ENCODE data around the gene OVOL2. TPM values are rescaled to one million over a fixed set of nuclear protein-coding genes. Genes with fewer than 3 reads are reported as not detected.

Gene OVOL2
- total and polyA plus RNA-seq, 10 donors, result not detected

- Histone ChIP-seq H3K27ac (no peak overlapping the region), H3K4me3 (no peak overlapping the region), H3K9me3 (peaks cover 0 to 6% (median 5%) of the 10 kb centered on the region in 8 donors), H3K27me3 (replicated peaks in 1 of 7) (peaks cover 0 to 41% (median 5%) of the 10 kb centered on the region in 7 donors), H3K4me1 (peaks cover 0 to 7% (median 0%) of the 10 kb centered on the region in 6 donors), H3K36me3 (no peaks in the 10 kb centered on the region)
- no peak for TF ChIP-seq CTCF (IDR thresholded peaks at IDR 0.05 in 8 of 11, conservative IDR thresholded peaks at IDR 0.05 in 3 of 11)
- no peak for TF ChIP-seq POLR2A (IDR thresholded peaks at IDR 0.05)
- TF ChIP-seq POLR2AphosphoS5 (IDR thresholded peaks at IDR 0.05), result no peak
- WGBS, 5 donors, result 51 to 66% (median 58%) methylated on average over 5 of the region's 5 CpGs
- intact Hi-C loops (cut with DNase I; ENCODE audit: low total_unique reads), result no loop called here
- no peak for DNase-seq
Observed at GRCh38 chr20:18048176-18048575, 9.5 kb downstream of the OVOL2 start.

DNA sequence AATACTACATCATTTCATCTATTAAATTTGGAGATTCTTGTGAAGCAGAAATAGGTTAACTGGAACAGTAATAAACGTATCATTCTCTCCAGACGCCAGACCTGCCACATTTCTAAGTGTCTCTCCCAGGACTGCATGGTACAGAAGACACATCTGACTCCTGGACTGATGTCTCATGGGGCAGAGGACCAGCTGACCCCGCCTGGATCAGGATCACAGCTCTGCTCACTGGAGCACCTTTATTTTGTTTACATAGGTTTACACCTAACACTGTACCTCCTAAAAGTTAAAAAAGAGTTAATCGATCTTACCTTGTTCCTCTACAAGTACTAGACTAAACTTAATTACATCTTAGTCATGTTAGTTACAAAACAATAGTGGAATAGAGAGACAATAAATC lies 11.2 kb downstream of the OVOL2 start:
- no peak for DNase-seq
- 75 to 88% (median 87%) methylated on average over 4 of the region's 4 CpGs for WGBS, 5 donors

GRCh38 chr20:18042229-18042628 lies 15.5 kb downstream of the OVOL2 start:
- no peaks in the 10 kb centered on the region for H3K4me1 ChIP-seq
- no peak overlapping the region for H3K4me3 ChIP-seq
- H3K27ac ChIP-seq, result no peak overlapping the region
- H3K36me3 ChIP-seq, result no peaks in the 10 kb centered on the region
- H3K9me3 ChIP-seq, result peaks cover 0 to 15% (median 10%) of the 10 kb centered on the region in 8 donors
- H3K27me3 ChIP-seq (replicated peaks in 1 of 7), result peaks cover 0 to 55% (median 0%) of the 10 kb centered on the region in 7 donors
- DNase-seq, result no peak
- WGBS, 5 donors, result 71 to 82% (median 76%) methylated on average over 9 of the region's 9 CpGs
- intact Hi-C loops (cut with DNase I; ENCODE audit: low total_unique reads), result no loop called here
- TF ChIP-seq POLR2A (IDR thresholded peaks at IDR 0.05), result no peak
- no peak for TF ChIP-seq POLR2AphosphoS5 (IDR thresholded peaks at IDR 0.05)
- TF ChIP-seq CTCF (IDR thresholded peaks at IDR 0.05 in 8 of 11, conservative IDR thresholded peaks at IDR 0.05 in 3 of 11), result no peak

More for the DNA sequence above, 11.2 kb downstream of the OVOL2 start:
- peaks cover 0 to 15% (median 10%) of the 10 kb centered on the region in 8 donors for H3K9me3 ChIP-seq
- no peak overlapping the region for H3K4me3 ChIP-seq
- H3K36me3 ChIP-seq, result no peaks in the 10 kb centered on the region
- TF ChIP-seq CTCF (IDR thresholded peaks at IDR 0.05 in 8 of 11, conservative IDR thresholded peaks at IDR 0.05 in 3 of 11) (no peak), POLR2A (IDR thresholded peaks at IDR 0.05) (no peak), POLR2AphosphoS5 (IDR thresholded peaks at IDR 0.05) (no peak)
- intact Hi-C loops (cut with DNase I; ENCODE audit: low total_unique reads), result no loop called here
- no peak overlapping the region for H3K27ac ChIP-seq
- H3K27me3 ChIP-seq (replicated peaks in 1 of 7), result peaks cover 0 to 38% (median 0%) of the 10 kb centered on the region in 7 donors
- peaks cover 0 to 7% (median 0%) of the 10 kb centered on the region in 6 donors for H3K4me1 ChIP-seq

DNA sequence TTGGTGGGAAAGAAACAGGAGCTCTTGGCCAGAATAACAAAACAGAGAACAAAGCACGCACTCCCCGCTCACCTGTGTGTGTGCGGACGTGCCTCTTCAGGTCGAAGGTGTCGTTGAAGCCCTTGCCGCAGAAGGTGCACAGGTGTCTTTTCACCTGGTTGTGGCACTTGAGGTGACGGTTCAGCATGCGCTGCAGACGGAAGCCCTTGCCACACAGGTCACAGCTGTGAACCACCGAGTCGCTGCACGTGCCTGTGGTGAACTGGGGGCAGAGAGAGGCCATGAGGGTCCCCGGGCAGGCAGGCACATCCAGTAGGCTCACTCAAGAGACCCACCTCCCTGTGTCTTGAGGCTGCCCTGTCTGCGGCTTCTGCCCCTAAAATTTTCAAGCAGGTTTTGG lies 16.3 kb downstream of the OVOL2 start:
- intact Hi-C loops (cut with DNase I; ENCODE audit: low total_unique reads), result no loop called here
- Histone ChIP-seq H3K4me3 (no peak overlapping the region), H3K36me3 (no peaks in the 10 kb centered on the region), H3K27ac (no peak overlapping the region), H3K27me3 (replicated peaks in 1 of 7) (peaks cover 0 to 55% (median 0%) of the 10 kb centered on the region in 7 donors), H3K9me3 (peaks cover 0 to 15% (median 10%) of the 10 kb centered on the region in 8 donors), H3K4me1 (no peaks in the 10 kb centered on the region)
- no peak for TF ChIP-seq CTCF (IDR thresholded peaks at IDR 0.05 in 8 of 11, conservative IDR thresholded peaks at IDR 0.05 in 3 of 11)
- no peak for TF ChIP-seq POLR2A (IDR thresholded peaks at IDR 0.05)
- no peak for TF ChIP-seq POLR2AphosphoS5 (IDR thresholded peaks at IDR 0.05)
- WGBS, 5 donors, result 81 to 92% (median 86%) methylated on average over 14 to 15 of the region's 15 CpGs
- DNase-seq, result no peak

Data from spleen (tissue), 11 donors.